ENCODE results near the gene SYVN1. TPM values are rescaled to one million over a fixed set of nuclear protein-coding genes. Genes with fewer than 3 reads are reported as not detected.

SYVN1 gene
- total and polyA plus RNA-seq, 12 donors: 9.7 to 124 (median 59.9) TPM

- DNase-seq: no peak
- WGBS, 4 donors: 92 to 98% (median 94%) methylated on average over 5 to 9 of the region's 9 CpGs
- Histone ChIP-seq H3K9me3 (replicated peaks in 1 of 3) (no peaks in the 10 kb centered on the region), H3K27me3 (no peaks in the 10 kb centered on the region), H3K4me1 (replicated peaks in 1 of 2) (peaks cover 0 to 7% of the 10 kb centered on the region in 2 donors), H3K36me3 (replicated peaks in 1 of 2) (no peaks in the 10 kb centered on the region), H3K27ac (no peak overlapping the region), H3K4me3 (no peak overlapping the region)
- TF ChIP-seq CTCF (IDR thresholded peaks at IDR 0.05): no peak
- intact Hi-C loops (cut with DNase I): loop anchor here in 1 of 2 donors (10.0 kb wide), 1 partner anchor 64 kb away; the partner anchor contains the start of gene ARL2
These were observed 55.5 kb downstream of the SYVN1 start for GRCh38 chr11:65078786-65079342.

- 58 to 72% (median 69%) methylated on average over 3 of the region's 3 CpGs for WGBS, 4 donors
- Histone ChIP-seq H3K4me1 (replicated peaks in 1 of 2) (peaks cover 0 to under 1% of the 10 kb centered on the region in 2 donors), H3K36me3 (replicated peaks in 1 of 2) (no peaks in the 10 kb centered on the region), H3K4me3 (no peak overlapping the region), H3K27me3 (no peaks in the 10 kb centered on the region), H3K9me3 (replicated peaks in 1 of 3) (no peaks in the 10 kb centered on the region), H3K27ac (no peak overlapping the region)
- TF ChIP-seq CTCF (IDR thresholded peaks at IDR 0.05): peak; percentile 32 to 65 (median 53)
- no peak for TF ChIP-seq POLR2A (IDR thresholded peaks at IDR 0.05)
- intact Hi-C loops (cut with DNase I): loop anchor here in 1 of 2 donors (10.0 kb wide), 1 partner anchor 63 kb away; the partner anchor contains the start of gene ARL2
- DNase-seq: peak in 6 of 7 donors; percentile 29 to 72 (median 60)
These were observed 56.2 kb downstream of the SYVN1 start for GRCh38 chr11:65078151-65078550.

- Histone ChIP-seq H3K27ac (no peak overlapping the region), H3K27me3 (no peaks in the 10 kb centered on the region), H3K36me3 (replicated peaks in 1 of 2) (no peaks in the 10 kb centered on the region), H3K9me3 (replicated peaks in 1 of 3) (no peaks in the 10 kb centered on the region), H3K4me1 (replicated peaks in 1 of 2) (no peaks in the 10 kb centered on the region), H3K4me3 (no peak overlapping the region)
- WGBS, 4 donors: 64 to 86% (median 78%) methylated on average over 2 to 4 of the region's 4 CpGs
- intact Hi-C loops (cut with DNase I): loop anchor here in 1 of 2 donors (10.0 kb wide), 1 partner anchor 63 kb away; the partner anchor contains the start of gene ARL2
- TF ChIP-seq POLR2A (IDR thresholded peaks at IDR 0.05) (no peak), CTCF (IDR thresholded peaks at IDR 0.05) (no peak)
- no peak for DNase-seq
These were observed 56.9 kb downstream of the SYVN1 start for GRCh38 chr11:65077451-65077850.

Small RNA genes within 50 kb of the gene (microRNA-seq; reads per million reads assigned to microRNA genes)
- gene MIR6751: 0.45 to 1.5 (median 0.85) reads per million in 3 donors

Small RNA genes within 50 kb of the gene (small RNA-seq; reads per million reads assigned to genes)
- gene HIGD1AP10 (0 reads per million in 2 donors), gene PDCL2P2 (0 reads per million in 2 donors), gene RNU2-23P (0 to 0.12 reads per million in 2 donors)

Other genes starting within 250 kb of the SYVN1 start
- gene ATG2A, start 217.3 kb downstream of the SYVN1 start, total RNA-seq: 10 to 100 TPM in 8 of 9 donors, 1 to 10 TPM in 1; 7.6 to 43.5 (median 33.8) TPM
- 10 to 100 TPM in 2 of 3 donors, 1 to 10 TPM in 1; 3.6 to 43.3 (median 32.4) TPM for gene ATG2A, start 217.3 kb downstream of the SYVN1 start, polyA plus RNA-seq
- 10 to 100 TPM in 8 of 9 donors, 1 to 10 TPM in 1; 7.8 to 26.6 (median 20.4) TPM for gene PPP2R5B, start 209.8 kb downstream of the SYVN1 start, total RNA-seq
- 10 to 100 TPM; 10.7 to 51.3 (median 25.6) TPM for gene PPP2R5B, start 209.8 kb downstream of the SYVN1 start, polyA plus RNA-seq
- gene GPHA2, start 198.6 kb downstream of the SYVN1 start, total RNA-seq: not detected
- gene GPHA2, start 198.6 kb downstream of the SYVN1 start, polyA plus RNA-seq: under 1 TPM in 1 of 3 donors, not detected in 2; 0.67 TPM
- gene MAJIN, start 162.4 kb downstream of the SYVN1 start, total RNA-seq: not detected
- gene MAJIN, start 162.4 kb downstream of the SYVN1 start, polyA plus RNA-seq: under 1 TPM in 2 of 3 donors, not detected in 1; 0.24 to 0.29 TPM
- gene BATF2, start 137.5 kb downstream of the SYVN1 start, total RNA-seq: 10 to 100 TPM in 2 of 9 donors, 1 to 10 TPM in 6, under 1 TPM in 1; 0.67 to 34.5 (median 6.4) TPM
- gene BATF2, start 137.5 kb downstream of the SYVN1 start, polyA plus RNA-seq: 1 to 10 TPM; 3.3 to 8.5 (median 3.7) TPM
- 100 to 1,000 TPM in 6 of 9 donors, 10 to 100 TPM in 3; 81.0 to 231 (median 109) TPM for gene ARL2, start 120.4 kb downstream of the SYVN1 start, total RNA-seq
- gene ARL2, start 120.4 kb downstream of the SYVN1 start, polyA plus RNA-seq: 100 to 1,000 TPM in 2 of 3 donors, 10 to 100 TPM in 1; 66.5 to 151 (median 128) TPM
- gene SNX15, start 107.1 kb downstream of the SYVN1 start, total RNA-seq: 10 to 100 TPM; 21.0 to 35.9 (median 23.4) TPM
- 10 to 100 TPM; 16.4 to 22.0 (median 18.7) TPM for gene SNX15, start 107.1 kb downstream of the SYVN1 start, polyA plus RNA-seq
- 10 to 100 TPM in 7 of 9 donors, 1 to 10 TPM in 2; 7.4 to 23.6 (median 15.4) TPM for gene SAC3D1, start 93.3 kb downstream of the SYVN1 start, total RNA-seq
- 10 to 100 TPM in 1 of 3 donors, 1 to 10 TPM in 2; 4.4 to 10.1 (median 7.5) TPM for gene SAC3D1, start 93.3 kb downstream of the SYVN1 start, polyA plus RNA-seq
- 10 to 100 TPM in 2 of 9 donors, 1 to 10 TPM in 7; 1.3 to 15.7 (median 4.9) TPM for gene NAALADL1, start 76.0 kb downstream of the SYVN1 start, total RNA-seq
- gene NAALADL1, start 76.0 kb downstream of the SYVN1 start, polyA plus RNA-seq: 10 to 100 TPM in 1 of 3 donors, 1 to 10 TPM in 2; 2.5 to 11.0 (median 8.7) TPM
- gene CDCA5, start 50.5 kb downstream of the SYVN1 start, total RNA-seq: 1 to 10 TPM in 7 of 9 donors, under 1 TPM in 2; 0.35 to 10.0 (median 1.4) TPM
- 1 to 10 TPM in 1 of 3 donors, under 1 TPM in 2; 0.40 to 1.6 (median 0.88) TPM for gene CDCA5, start 50.5 kb downstream of the SYVN1 start, polyA plus RNA-seq
- 10 to 100 TPM; 33.7 to 59.6 (median 39.4) TPM for gene ZFPL1, start 50.3 kb downstream of the SYVN1 start, total RNA-seq
- 10 to 100 TPM; 34.7 to 90.3 (median 71.3) TPM for gene ZFPL1, start 50.3 kb downstream of the SYVN1 start, polyA plus RNA-seq
- gene VPS51, start 38.3 kb downstream of the SYVN1 start, total RNA-seq: 100 to 1,000 TPM in 7 of 9 donors, 10 to 100 TPM in 2; 72.1 to 269 (median 154) TPM
- gene VPS51, start 38.3 kb downstream of the SYVN1 start, polyA plus RNA-seq: 100 to 1,000 TPM in 2 of 3 donors, 10 to 100 TPM in 1; 28.0 to 151 (median 140) TPM
- 1,000 to 10,000 TPM in 2 of 9 donors, 100 to 1,000 TPM in 7; 278 to 1,807 (median 711) TPM for gene TM7SF2, start 22.6 kb downstream of the SYVN1 start, total RNA-seq
- gene TM7SF2, start 22.6 kb downstream of the SYVN1 start, polyA plus RNA-seq: 100 to 1,000 TPM; 259 to 849 (median 589) TPM
- 10 to 100 TPM in 8 of 9 donors, 1 to 10 TPM in 1; 7.8 to 30.0 (median 20.3) TPM for gene ZNHIT2, start 16.8 kb downstream of the SYVN1 start, total RNA-seq
- 10 to 100 TPM in 2 of 3 donors, under 1 TPM in 1; 0.48 to 39.8 (median 32.1) TPM for gene ZNHIT2, start 16.8 kb downstream of the SYVN1 start, polyA plus RNA-seq
- 1,000 to 10,000 TPM in 5 of 9 donors, 100 to 1,000 TPM in 4; 361 to 1,303 (median 1,029) TPM for gene FAU, start 12.4 kb downstream of the SYVN1 start, total RNA-seq
- 1,000 to 10,000 TPM in 2 of 3 donors, 100 to 1,000 TPM in 1; 656 to 2,488 (median 2,066) TPM for gene FAU, start 12.4 kb downstream of the SYVN1 start, polyA plus RNA-seq
- 100 to 1,000 TPM; 113 to 180 (median 139) TPM for gene MRPL49, start 12.2 kb downstream of the SYVN1 start, total RNA-seq
- 100 to 1,000 TPM in 1 of 3 donors, 10 to 100 TPM in 2; 32.7 to 122 (median 33.9) TPM for gene MRPL49, start 12.2 kb downstream of the SYVN1 start, polyA plus RNA-seq
- gene SPDYC, start 35.7 kb upstream of the SYVN1 start, total RNA-seq: not detected
- under 1 TPM in 1 of 3 donors, not detected in 2; 0.10 TPM for gene SPDYC, start 35.7 kb upstream of the SYVN1 start, polyA plus RNA-seq
- gene CAPN1, start 47.4 kb upstream of the SYVN1 start, total RNA-seq: 100 to 1,000 TPM in 7 of 9 donors, 10 to 100 TPM in 2; 20.6 to 333 (median 141) TPM
- gene CAPN1, start 47.4 kb upstream of the SYVN1 start, polyA plus RNA-seq: 100 to 1,000 TPM in 2 of 3 donors, 10 to 100 TPM in 1; 33.0 to 131 (median 106) TPM
- gene POLA2, start 127.4 kb upstream of the SYVN1 start, total RNA-seq: 10 to 100 TPM in 2 of 9 donors, 1 to 10 TPM in 7; 3.9 to 12.2 (median 7.4) TPM
- 1 to 10 TPM; 4.3 to 8.3 (median 7.9) TPM for gene POLA2, start 127.4 kb upstream of the SYVN1 start, polyA plus RNA-seq
- 10 to 100 TPM in 3 of 9 donors, 1 to 10 TPM in 6; 1.1 to 18.3 (median 4.8) TPM for gene CDC42EP2, start 180.3 kb upstream of the SYVN1 start, total RNA-seq
- gene CDC42EP2, start 180.3 kb upstream of the SYVN1 start, polyA plus RNA-seq: 10 to 100 TPM in 2 of 3 donors, 1 to 10 TPM in 1; 1.0 to 13.9 (median 10.4) TPM
- 10 to 100 TPM; 28.3 to 73.7 (median 49.1) TPM for gene DPF2, start 199.3 kb upstream of the SYVN1 start, total RNA-seq
- gene DPF2, start 199.3 kb upstream of the SYVN1 start, polyA plus RNA-seq: 10 to 100 TPM; 23.2 to 34.7 (median 30.4) TPM
- under 1 TPM; 0.11 to 0.96 (median 0.33) TPM for gene TIGD3, start 220.2 kb upstream of the SYVN1 start, total RNA-seq
- under 1 TPM in 2 of 3 donors, not detected in 1; 0.27 to 0.40 TPM for gene TIGD3, start 220.2 kb upstream of the SYVN1 start, polyA plus RNA-seq
- 10 to 100 TPM in 1 of 9 donors, 1 to 10 TPM in 8; 1.1 to 12.7 (median 6.0) TPM for gene SLC25A45, start 248.1 kb upstream of the SYVN1 start, total RNA-seq
- gene SLC25A45, start 248.1 kb upstream of the SYVN1 start, polyA plus RNA-seq: 10 to 100 TPM in 2 of 3 donors, 1 to 10 TPM in 1; 2.4 to 21.0 (median 14.7) TPM